HG02798 (cell line): ENCODE data around the gene PFKFB4.

ENCODE experiments used
- ATAC-seq: cut with Tn5 transposase; IDR thresholded peaks from one replicate; pipeline ENCODE4 v1.9.1; 2021; ENCODE audit warnings: mild to moderate bottlenecking; ENCODE audit not compliant: unreplicated experiment, poor library complexity

PFKFB4 gene

DNA sequence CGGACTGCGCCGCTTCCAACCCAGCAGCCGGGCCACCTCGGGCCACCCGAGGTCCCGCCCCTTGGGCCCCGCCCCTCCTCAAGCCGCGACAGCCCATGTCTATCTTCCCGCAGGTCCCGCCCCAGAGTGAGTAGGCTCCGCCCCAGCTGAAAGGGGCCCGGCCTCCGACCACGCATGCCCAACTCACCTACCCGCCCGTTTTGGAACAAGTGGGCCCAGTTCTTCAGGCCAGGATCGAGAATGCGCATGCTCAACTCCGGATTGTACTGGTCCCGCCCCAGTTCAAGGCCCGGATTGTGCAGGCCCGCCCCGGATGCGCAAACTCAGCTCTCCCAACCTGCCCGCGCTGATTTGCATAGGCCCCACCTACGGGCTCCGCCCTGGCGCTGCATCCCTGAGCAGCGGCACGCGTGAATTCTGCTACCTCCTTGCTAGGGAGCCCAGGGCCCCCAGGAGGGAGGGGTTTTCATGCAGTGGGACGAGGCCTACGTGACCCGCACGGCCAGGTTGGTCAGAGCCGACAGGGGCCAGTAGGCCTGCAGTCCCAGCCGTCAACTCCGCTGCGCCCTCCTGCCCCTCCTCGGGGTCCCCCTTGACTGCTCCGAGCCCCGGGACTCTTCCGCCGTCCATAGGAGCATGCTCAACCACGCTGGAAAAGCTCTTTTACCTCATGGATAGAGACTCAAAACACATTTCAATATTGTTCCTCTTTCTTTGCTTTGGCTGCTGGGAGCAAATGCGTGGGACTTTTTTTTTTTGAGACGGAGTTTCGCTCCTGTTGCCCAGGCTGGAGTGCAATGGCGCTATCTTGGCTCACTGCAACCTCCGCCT, at the start of gene PFKFB4:
Gene PFKFB4, minus strand, starts transcription at position 8 of the 831 bp plus-strand sequence. CDS start 26 bp downstream, outside the sequence.
- ATAC-seq = peak; percentile 89

GRCh38 chr3:48601622-48601994, 45.0 kb upstream of the PFKFB4 start:
- ATAC-seq = no peak

DNA sequence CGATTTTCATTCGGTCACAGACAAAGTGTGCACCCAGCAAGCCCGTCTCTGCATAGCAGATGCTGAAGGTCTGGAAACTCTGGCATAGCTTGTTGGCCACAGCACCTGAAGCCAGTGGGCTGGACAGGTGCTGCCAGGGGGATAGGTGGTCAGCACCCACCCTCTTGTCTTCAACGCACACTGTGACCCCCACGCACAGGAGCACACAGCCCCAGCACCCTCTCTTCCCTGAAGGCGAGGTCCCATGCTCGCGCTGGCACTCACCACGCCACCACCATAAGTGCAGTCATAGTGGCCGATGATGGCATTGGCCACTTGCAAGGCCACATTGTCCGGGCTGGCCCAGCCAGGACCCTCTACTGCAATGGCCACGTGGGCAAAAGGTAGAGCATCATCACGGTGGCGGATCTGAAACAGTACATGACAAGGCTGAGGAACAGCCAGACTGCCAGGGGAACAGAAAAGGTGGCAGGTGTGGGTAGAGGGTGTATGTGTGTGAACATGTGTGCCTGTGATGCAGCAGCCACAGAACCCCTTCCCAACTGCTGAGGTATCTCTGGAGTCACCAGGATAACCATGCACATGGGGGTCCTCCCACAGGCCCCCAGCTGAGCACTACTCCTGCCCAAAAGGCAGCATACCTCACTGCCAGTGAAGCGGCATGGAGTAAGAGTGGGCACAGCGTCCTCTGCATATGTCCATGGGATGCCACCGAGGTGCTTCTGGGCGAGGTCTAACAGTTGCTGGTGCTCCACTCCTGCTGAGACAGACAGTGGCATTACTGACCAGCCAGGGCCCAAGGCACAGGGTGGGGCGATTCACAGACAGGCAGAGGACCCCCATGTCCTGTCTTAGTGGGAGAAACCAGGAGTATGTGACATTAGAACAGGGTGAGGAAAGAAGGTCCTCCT, 44.4 kb upstream of the PFKFB4 start:
- ATAC-seq = no peak

DNA sequence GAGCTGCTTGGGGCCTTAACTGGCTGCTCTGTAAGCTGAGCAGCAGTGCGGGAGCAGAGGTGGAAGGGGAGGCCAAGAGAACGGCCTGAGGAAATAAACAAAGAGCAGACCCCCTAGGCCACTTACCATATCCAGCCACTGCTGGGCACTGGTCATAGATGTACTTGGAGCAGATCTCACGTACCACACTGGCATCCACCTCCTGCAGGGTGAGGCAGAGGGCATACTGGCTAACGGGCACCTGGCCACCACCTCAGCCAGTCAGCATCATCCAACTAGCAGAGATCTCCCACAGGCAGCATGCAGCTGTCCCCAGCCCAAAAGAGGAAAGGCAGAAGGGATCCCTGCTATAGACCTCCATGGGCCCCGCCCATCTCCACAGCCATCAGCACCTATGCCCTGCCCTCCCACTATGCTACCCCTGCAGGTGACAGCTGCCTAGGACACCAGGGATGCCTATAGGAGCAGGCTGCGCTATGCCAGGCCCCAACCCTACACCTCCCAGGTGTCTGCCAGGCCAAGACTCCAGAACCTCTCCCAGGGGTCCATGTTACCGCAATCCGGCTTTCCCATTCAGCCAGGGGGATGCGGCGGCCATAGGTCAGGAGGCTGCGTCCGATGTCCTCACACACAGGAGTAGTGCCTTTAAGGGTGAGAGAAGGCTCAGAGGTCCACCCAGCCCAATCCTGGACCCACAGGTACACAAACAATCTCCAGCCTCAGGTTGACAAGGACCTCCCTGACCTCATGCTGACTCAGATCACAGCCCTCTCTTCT, 43.1 kb upstream of the PFKFB4 start:
- no peak for ATAC-seq

DNA sequence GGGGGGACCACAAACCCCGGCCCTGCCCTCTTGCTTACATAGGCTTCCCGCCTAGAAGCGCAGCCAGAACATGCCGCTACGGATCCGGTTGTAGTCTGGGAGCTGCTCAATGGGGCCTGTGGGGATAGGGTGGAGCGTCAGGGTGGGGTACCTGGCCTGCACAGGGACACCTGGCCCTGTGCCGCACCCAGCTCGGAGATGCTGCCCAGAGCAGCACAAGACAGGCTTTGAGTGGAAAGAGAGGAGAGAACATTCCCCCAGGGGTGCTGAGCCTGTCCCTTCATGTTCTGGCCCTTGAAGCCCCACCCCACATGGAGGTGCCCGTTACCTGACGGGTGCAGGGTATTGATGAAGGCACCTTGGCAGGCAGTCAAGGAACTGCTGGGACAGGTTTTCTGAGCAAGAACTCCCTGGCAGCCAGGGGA, 42.5 kb upstream of the PFKFB4 start:
- no peak for ATAC-seq

DNA sequence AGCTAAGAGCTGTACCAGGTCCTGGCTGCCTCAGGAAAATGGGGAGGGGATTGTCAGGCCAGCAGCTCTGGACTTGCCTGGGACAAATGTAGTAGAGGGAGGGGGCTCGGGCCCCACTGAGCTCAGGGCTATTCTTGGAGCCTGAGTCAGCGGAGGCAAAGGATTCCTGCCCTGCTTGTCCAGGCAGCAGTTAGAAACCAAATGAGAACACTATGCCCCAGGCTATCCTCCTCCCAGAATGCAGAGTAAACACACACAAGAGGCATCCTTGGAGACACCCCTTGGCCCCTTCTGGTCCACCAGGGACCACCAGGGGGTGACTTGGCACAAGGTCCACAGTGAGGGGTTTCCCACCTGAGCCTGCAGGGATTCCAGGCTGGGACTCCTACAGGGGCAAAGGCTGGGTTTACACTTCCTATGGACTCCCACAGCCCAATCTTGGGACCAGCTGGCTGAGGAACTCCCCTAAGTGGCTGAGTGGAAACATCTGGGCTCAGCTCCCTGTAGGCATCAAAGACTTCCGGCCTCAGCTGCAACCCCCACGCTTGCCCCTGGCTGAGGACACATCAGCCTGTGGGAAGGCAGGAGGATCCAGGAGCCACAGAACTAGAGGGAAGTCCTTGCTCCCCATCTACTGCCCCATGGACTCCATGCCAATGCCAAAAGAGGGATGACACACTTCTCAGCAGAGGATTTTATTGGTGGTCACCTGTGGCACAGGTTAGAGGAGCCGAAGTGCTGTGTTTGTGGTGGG, 41.9 kb upstream of the PFKFB4 start:
- no peak for ATAC-seq

- no peak for ATAC-seq
Observed at GRCh38 chr3:48597408-48597800, 40.8 kb upstream of the PFKFB4 start.

GRCh38 chr3:48596676-48597407, 40.2 kb upstream of the PFKFB4 start:
- no peak for ATAC-seq

- no peak for ATAC-seq
Observed at GRCh38 chr3:48596157-48596556, 39.6 kb upstream of the PFKFB4 start.

DNA sequence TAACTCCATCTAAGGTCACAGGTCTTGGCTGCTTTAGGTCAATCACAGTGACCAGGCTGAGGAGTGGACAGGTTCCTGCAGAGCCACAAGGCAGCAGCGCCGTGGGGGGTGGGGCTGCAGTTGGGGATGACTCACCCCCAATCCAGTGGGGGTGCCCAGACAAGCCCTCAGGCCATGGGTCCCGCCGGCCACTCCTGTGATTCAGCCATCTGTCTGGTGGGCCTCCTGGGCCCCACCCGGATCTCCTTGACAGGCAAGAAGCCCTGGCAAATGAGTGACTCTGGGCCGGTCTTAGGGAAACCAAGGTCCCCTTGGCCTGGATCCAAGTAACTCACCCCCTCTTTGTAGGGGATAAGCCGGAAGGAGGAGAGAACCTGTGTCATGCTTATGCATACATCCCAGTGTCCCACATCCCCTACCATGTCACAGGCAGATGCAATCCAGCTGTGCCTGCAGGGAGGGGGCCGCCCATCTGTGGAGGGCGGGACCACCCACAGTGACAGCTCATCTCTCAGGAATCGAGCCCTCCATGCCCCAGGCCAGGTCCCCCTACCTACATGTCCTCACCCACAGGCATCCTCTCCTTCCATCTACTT, 39.0 kb upstream of the PFKFB4 start:
- no peak for ATAC-seq

- no peak for ATAC-seq
Observed at GRCh38 chr3:48595075-48595525, 38.5 kb upstream of the PFKFB4 start, which contains the start of gene COL7A1. TSS of gene COL7A1 (minus strand) at chr3:48595329. CDS start at chr3:48595159, 170 bp downstream.

DNA sequence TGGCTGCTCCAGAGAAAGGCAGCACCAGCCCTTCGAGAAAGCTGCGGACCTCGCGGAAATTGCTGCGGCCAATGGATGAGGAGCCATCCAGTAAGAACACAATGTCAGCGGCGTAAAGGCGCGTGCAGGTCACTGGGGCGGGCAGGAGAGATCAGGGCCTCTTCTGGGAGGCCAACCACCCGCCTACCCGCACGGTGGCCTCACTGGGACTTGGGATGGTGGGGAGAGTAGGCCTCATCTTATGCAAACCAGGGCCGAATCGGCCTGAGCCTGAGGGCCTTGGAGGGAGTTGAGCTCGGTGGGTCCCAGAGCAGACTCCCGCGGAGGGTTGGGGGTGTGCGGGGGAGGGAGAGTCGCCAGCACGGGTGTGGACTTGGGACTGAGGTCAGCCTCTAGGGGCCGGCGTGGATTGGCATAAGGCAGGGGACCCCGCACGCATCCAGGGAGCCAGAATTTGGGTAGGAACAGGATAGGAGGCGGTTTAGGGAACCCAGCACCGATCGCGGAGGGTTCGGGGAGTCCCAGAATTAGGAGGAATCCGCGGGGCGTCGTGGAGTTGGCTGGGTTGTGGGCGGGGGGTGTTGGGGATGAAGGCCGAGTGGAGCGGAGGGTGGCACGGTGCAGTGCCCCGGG, 37.9 kb upstream of the PFKFB4 start:
- no peak for ATAC-seq

DNA sequence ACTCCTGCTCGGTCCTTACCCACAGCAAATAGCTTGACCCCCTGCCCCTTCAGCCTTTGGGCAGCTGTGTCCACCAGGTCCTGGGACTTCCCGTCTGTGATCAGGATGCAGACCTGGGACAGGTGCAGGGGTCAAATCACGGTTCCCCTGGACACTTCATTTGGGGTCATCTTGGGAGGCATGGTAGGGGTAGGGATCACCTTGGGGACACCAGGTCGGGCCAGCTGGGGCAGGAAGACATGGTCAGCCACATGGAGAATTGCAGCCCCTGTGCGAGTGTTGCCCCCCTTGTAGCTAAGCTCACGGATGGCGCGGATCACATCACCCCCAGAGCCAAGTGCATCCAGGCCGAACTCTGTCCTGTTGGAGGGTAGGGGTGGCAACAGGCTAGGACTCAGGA, 36.7 kb upstream of the PFKFB4 start:
- no peak for ATAC-seq

- no peak for ATAC-seq
Observed at GRCh38 chr3:48592519-48593087, 36.0 kb upstream of the PFKFB4 start.

DNA sequence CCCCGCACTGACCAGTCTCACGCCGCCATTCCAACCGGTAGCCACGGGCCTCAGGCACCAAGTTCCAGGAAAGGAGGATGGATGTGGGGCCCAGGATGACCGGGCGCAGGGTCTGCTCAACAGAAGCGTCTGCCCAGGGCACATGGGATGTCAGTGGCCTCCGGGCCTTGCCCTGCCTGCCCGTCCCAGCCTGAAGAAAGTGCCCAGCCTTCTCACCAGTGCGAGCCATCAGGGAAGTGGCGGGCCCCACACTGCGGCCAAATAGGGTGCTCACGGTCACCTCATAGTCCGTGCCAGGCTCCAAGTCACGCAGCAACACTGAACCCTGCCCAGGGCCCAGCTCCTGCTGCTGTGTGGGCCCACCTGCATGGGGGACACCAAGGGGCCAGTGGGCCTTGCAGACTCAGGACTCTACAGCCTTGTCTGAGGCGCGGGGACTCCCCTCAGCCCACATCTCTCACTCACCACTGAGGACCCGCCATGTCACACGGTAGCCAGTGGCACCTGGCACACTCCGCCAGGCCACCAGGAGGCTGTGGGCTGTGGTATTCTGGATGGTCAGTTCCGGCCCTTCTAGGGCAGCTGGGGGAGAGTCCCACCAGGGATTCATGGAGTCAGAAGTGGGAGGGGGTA, 35.4 kb upstream of the PFKFB4 start:
- no peak for ATAC-seq

GRCh38 chr3:48591436-48591835, 34.8 kb upstream of the PFKFB4 start:
- no peak for ATAC-seq

DNA sequence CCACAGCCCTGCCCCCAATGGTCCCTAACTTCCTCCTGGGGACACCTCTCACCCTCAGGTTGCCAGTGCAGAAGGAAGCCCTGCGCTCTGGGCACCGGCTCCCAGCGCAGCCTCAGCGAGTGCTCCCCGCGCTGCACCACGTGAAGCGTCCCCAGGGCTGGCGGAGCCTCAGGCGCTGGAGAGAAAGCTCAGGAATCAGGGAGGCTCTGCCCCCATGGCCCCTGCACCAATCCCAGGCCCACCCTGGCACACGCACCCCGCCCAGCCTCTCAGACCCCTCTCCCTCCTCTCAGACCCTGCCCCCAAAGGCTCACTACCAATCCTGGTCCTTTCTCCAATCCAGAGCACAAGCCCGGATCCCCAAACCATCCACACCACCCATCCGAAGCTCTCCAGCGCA, 31.6 kb upstream of the PFKFB4 start:
- no peak for ATAC-seq
